HEK293 (cell line): ENCODE results near the gene FUT8.

Experiments used
- CTCF ChIA-PET: fragments of 350-600 bp; formaldehyde crosslinking; extraction: SDS; loops from one replicate; lab custom pipeline; 2021; ENCODE audit warnings: antibody characterized with exemption; lab: Yijun Ruan, JAX
- POLR2A ChIA-PET: fragments of 300-600 bp; formaldehyde crosslinking; extraction: SDS; loops from one replicate; lab custom pipeline; 2020; ENCODE audit warnings: antibody characterized with exemption, inconsistent platforms; lab: Yijun Ruan, JAX
- H3K27ac ChIP-seq: fragments of 200-500 bp; sonication (Bioruptor generic); 2 replicates; pipeline ENCODE4 v1.5.1; 2014; ENCODE audit warnings: low read depth, low read length, control low read depth, inconsistent platforms; ENCODE audit errors: extremely low read depth
- H3K36me3 ChIP-seq, 2 experiments: fragments of 200-500 bp in 1 of 2; sonication (Bioruptor generic) in 1 of 2; 1 replicate in 1 of 2; 2 replicates in 1 of 2; pipeline ENCODE4 v1.5.1; 2014 to 2017; ENCODE audit warnings: inconsistent platforms in 2 of 2, low read length in 2 of 2; ENCODE audit not compliant: control insufficient read depth in 2 of 2, insufficient read depth in 1 of 2
- H3K4me1 ChIP-seq: fragments of 200-500 bp; sonication (Bioruptor generic); 2 replicates; pipeline ENCODE4 v1.5.1; 2014; ENCODE audit warnings: mild to moderate bottlenecking, low read length, inconsistent platforms; ENCODE audit not compliant: control insufficient read depth, insufficient read depth
- H3K4me3 ChIP-seq: 2 replicates; pipeline ENCODE4 v1.5.1; 2011; ENCODE audit warnings: low read depth, mild to moderate bottlenecking, control low read depth, low read length, moderate library complexity
- H3K9me3 ChIP-seq: fragments of 200-500 bp; sonication (Bioruptor generic); 2 replicates; pipeline ENCODE4 v1.5.1; 2014; ENCODE audit warnings: low read depth, low read length, inconsistent platforms; ENCODE audit not compliant: control insufficient read depth, insufficient read depth
- GLI2 ChIP-seq: fragments of 450-650 bp; formaldehyde crosslinking; IDR thresholded peaks from 2 replicates; pipeline ENCODE4; 2017; ENCODE audit warnings: missing biosample characterization, missing genetic modification characterization, low read depth, borderline replicate concordance
- REPIN1 ChIP-seq: fragments of 450-650 bp; formaldehyde crosslinking; IDR thresholded peaks from 2 replicates; pipeline ENCODE4 v1.5.1; 2017; ENCODE audit warnings: missing biosample characterization, missing genetic modification characterization, low read depth
- SP3 ChIP-seq: fragments of 450-650 bp; formaldehyde crosslinking; IDR thresholded peaks from 2 replicates; pipeline ENCODE4 v1.5.1; 2016; ENCODE audit warnings: missing biosample characterization, missing genetic modification characterization
- TCF7L2 ChIP-seq: IDR thresholded peaks from 2 replicates; pipeline ENCODE4 v1.6.1; 2011; ENCODE audit warnings: low read depth, mild to moderate bottlenecking, inconsistent platforms, low read length, moderate library complexity, borderline replicate concordance
- ZIC2 ChIP-seq: fragments of 450-650 bp; formaldehyde crosslinking; IDR thresholded peaks from 2 replicates; pipeline ENCODE4 v1.5.1; 2016; ENCODE audit warnings: missing biosample characterization, missing genetic modification characterization
- ZNF140 ChIP-seq: fragments of 450-650 bp; formaldehyde crosslinking; IDR thresholded peaks from 2 replicates; pipeline ENCODE4 v1.5.1; 2016; ENCODE audit warnings: missing biosample characterization, missing genetic modification characterization
- ZNF2 ChIP-seq: fragments of 450-650 bp; formaldehyde crosslinking; IDR thresholded peaks from 2 replicates; pipeline ENCODE4 v1.5.1; 2016; ENCODE audit warnings: missing biosample characterization, missing genetic modification characterization
- ZNF214 ChIP-seq: fragments of 450-650 bp; formaldehyde crosslinking; IDR thresholded peaks from 2 replicates; pipeline ENCODE4 v1.5.1; 2017; ENCODE audit warnings: missing biosample characterization, mild to moderate bottlenecking, missing genetic modification characterization, borderline replicate concordance
- ZNF514 ChIP-seq: fragments of 450-650 bp; formaldehyde crosslinking; IDR thresholded peaks from 2 replicates; pipeline ENCODE4 v1.5.1; 2016; ENCODE audit warnings: missing biosample characterization, missing genetic modification characterization
- ZNF585B ChIP-seq: fragments of 450-650 bp; formaldehyde crosslinking; IDR thresholded peaks from 2 replicates; pipeline ENCODE4 v1.5.1; 2016; ENCODE audit warnings: missing biosample characterization, missing genetic modification characterization
- ZNF660 ChIP-seq: fragments of 450-650 bp; IDR thresholded peaks from 2 replicates; pipeline ENCODE4 v1.5.1; 2018; ENCODE audit warnings: missing biosample characterization, mild to moderate bottlenecking, missing genetic modification characterization
- ZNF707 ChIP-seq: fragments of 450-650 bp; formaldehyde crosslinking; IDR thresholded peaks from 2 replicates; pipeline ENCODE4 v1.5.1; 2016; ENCODE audit warnings: missing biosample characterization, missing genetic modification characterization
- TF ChIP-seq, protein P1 (sequence below): fragments of 450-650 bp; formaldehyde crosslinking; IDR thresholded peaks from 2 replicates; pipeline ENCODE4 v1.5.1; 2016; ENCODE audit warnings: missing biosample characterization, missing genetic modification characterization, low read depth
- TF ChIP-seq, protein P2 (sequence below): fragments of 450-650 bp; formaldehyde crosslinking; IDR thresholded peaks from 2 replicates; pipeline ENCODE4 v1.5.1; 2016; ENCODE audit warnings: missing biosample characterization, missing genetic modification characterization
- TF ChIP-seq, protein P3 (sequence below): fragments of 450-650 bp; formaldehyde crosslinking; IDR thresholded peaks from 2 replicates; pipeline ENCODE4 v1.5.1; 2016; ENCODE audit warnings: missing biosample characterization, missing genetic modification characterization
- TF ChIP-seq, protein P4 (sequence below): fragments of 450-650 bp; formaldehyde crosslinking; IDR thresholded peaks from 2 replicates; pipeline ENCODE4 v1.5.1; 2016; ENCODE audit warnings: missing biosample characterization, missing genetic modification characterization, borderline replicate concordance

The FUT8 gene

GRCh38 chr14:65377576-65377975, 35.0 kb upstream of the FUT8 start:
- ChIA-PET POLR2A (no interaction called here), CTCF (no interaction called here)
- no peak overlapping the region for H3K27ac ChIP-seq
- H3K36me3 ChIP-seq, result no peaks in the 10 kb centered on the region
- H3K4me3 ChIP-seq, result no peak overlapping the region
- no peak for TF ChIP-seq GLI2 (tag by site-specific recombination)
- TF ChIP-seq ZNF140 (tag by site-specific recombination), result no peak
- TF ChIP-seq REPIN1 (tag by site-specific recombination), result no peak
- no peak for TF ChIP-seq TCF7L2
- TF ChIP-seq ZNF2 (tag by site-specific recombination), result no peak
- no peak for TF ChIP-seq ZNF514 (tag by site-specific recombination)
- no peak for TF ChIP-seq ZIC2 (tag by site-specific recombination)
- no peak for TF ChIP-seq ZNF707 (tag by site-specific recombination)
- TF ChIP-seq, protein P1, sequence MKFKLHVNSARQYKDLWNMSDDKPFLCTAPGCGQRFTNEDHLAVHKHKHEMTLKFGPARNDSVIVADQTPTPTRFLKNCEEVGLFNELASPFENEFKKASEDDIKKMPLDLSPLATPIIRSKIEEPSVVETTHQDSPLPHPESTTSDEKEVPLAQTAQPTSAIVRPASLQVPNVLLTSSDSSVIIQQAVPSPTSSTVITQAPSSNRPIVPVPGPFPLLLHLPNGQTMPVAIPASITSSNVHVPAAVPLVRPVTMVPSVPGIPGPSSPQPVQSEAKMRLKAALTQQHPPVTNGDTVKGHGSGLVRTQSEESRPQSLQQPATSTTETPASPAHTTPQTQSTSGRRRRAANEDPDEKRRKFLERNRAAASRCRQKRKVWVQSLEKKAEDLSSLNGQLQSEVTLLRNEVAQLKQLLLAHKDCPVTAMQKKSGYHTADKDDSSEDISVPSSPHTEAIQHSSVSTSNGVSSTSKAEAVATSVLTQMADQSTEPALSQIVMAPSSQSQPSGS (tag by site-specific recombination), result no peak
- no peak for TF ChIP-seq SP3 (tag by site-specific recombination)
- TF ChIP-seq, protein P2, sequence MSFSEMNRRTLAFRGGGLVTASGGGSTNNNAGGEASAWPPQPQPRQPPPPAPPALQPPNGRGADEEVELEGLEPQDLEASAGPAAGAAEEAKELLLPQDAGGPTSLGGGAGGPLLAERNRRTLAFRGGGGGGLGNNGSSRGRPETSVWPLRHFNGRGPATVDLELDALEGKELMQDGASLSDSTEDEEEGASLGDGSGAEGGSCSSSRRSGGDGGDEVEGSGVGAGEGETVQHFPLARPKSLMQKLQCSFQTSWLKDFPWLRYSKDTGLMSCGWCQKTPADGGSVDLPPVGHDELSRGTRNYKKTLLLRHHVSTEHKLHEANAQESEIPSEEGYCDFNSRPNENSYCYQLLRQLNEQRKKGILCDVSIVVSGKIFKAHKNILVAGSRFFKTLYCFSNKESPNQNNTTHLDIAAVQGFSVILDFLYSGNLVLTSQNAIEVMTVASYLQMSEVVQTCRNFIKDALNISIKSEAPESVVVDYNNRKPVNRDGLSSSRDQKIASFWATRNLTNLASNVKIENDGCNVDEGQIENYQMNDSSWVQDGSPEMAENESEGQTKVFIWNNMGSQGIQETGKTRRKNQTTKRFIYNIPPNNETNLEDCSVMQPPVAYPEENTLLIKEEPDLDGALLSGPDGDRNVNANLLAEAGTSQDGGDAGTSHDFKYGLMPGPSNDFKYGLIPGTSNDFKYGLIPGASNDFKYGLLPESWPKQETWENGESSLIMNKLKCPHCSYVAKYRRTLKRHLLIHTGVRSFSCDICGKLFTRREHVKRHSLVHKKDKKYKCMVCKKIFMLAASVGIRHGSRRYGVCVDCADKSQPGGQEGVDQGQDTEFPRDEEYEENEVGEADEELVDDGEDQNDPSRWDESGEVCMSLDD (tag by site-specific recombination), result no peak
- TF ChIP-seq ZNF214 (tag by site-specific recombination), result no peak
- no peak for TF ChIP-seq ZNF660
- no peak for TF ChIP-seq ZNF585B (tag by site-specific recombination)
- TF ChIP-seq, protein P3, sequence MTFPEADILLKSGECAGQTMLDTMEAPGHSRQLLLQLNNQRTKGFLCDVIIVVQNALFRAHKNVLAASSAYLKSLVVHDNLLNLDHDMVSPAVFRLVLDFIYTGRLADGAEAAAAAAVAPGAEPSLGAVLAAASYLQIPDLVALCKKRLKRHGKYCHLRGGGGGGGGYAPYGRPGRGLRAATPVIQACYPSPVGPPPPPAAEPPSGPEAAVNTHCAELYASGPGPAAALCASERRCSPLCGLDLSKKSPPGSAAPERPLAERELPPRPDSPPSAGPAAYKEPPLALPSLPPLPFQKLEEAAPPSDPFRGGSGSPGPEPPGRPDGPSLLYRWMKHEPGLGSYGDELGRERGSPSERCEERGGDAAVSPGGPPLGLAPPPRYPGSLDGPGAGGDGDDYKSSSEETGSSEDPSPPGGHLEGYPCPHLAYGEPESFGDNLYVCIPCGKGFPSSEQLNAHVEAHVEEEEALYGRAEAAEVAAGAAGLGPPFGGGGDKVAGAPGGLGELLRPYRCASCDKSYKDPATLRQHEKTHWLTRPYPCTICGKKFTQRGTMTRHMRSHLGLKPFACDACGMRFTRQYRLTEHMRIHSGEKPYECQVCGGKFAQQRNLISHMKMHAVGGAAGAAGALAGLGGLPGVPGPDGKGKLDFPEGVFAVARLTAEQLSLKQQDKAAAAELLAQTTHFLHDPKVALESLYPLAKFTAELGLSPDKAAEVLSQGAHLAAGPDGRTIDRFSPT (tag by site-specific recombination), result no peak
- TF ChIP-seq, protein P4, sequence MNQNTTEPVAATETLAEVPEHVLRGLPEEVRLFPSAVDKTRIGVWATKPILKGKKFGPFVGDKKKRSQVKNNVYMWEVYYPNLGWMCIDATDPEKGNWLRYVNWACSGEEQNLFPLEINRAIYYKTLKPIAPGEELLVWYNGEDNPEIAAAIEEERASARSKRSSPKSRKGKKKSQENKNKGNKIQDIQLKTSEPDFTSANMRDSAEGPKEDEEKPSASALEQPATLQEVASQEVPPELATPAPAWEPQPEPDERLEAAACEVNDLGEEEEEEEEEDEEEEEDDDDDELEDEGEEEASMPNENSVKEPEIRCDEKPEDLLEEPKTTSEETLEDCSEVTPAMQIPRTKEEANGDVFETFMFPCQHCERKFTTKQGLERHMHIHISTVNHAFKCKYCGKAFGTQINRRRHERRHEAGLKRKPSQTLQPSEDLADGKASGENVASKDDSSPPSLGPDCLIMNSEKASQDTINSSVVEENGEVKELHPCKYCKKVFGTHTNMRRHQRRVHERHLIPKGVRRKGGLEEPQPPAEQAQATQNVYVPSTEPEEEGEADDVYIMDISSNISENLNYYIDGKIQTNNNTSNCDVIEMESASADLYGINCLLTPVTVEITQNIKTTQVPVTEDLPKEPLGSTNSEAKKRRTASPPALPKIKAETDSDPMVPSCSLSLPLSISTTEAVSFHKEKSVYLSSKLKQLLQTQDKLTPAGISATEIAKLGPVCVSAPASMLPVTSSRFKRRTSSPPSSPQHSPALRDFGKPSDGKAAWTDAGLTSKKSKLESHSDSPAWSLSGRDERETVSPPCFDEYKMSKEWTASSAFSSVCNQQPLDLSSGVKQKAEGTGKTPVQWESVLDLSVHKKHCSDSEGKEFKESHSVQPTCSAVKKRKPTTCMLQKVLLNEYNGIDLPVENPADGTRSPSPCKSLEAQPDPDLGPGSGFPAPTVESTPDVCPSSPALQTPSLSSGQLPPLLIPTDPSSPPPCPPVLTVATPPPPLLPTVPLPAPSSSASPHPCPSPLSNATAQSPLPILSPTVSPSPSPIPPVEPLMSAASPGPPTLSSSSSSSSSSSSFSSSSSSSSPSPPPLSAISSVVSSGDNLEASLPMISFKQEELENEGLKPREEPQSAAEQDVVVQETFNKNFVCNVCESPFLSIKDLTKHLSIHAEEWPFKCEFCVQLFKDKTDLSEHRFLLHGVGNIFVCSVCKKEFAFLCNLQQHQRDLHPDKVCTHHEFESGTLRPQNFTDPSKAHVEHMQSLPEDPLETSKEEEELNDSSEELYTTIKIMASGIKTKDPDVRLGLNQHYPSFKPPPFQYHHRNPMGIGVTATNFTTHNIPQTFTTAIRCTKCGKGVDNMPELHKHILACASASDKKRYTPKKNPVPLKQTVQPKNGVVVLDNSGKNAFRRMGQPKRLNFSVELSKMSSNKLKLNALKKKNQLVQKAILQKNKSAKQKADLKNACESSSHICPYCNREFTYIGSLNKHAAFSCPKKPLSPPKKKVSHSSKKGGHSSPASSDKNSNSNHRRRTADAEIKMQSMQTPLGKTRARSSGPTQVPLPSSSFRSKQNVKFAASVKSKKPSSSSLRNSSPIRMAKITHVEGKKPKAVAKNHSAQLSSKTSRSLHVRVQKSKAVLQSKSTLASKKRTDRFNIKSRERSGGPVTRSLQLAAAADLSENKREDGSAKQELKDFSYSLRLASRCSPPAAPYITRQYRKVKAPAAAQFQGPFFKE (tag by site-specific recombination), result no peak
- H3K9me3 ChIP-seq, result no peaks in the 10 kb centered on the region
- H3K4me1 ChIP-seq, result no peaks in the 10 kb centered on the region
